Measurements from ENCODE around the gene NSD2. TPM values are rescaled to one million over a fixed set of nuclear protein-coding genes. Genes with fewer than 3 reads are reported as not detected.

Gene NSD2
- total and polyA plus RNA-seq, 9 of the 15 experiments (the other 6 are each of a cell fraction or from before 2014, with no cell fraction given) = 6.4 to 126 (median 58.8) TPM

- no peak for TF ChIP-seq ZNF764 (CRISPR knock-in tag; IDR thresholded peaks at IDR 0.05; ENCODE audit: low read depth)
- TF ChIP-seq RBM17 (IDR thresholded peaks at IDR 0.05; ENCODE audit: borderline replicate concordance, low read depth, low read length) = no peak
- TF ChIP-seq ZNF140 (CRISPR knock-in tag; IDR thresholded peaks at IDR 0.05) = no peak
- TF ChIP-seq GTF2E2 (tag; IDR thresholded peaks at IDR 0.05) = peak; percentile 38; the same call in 1 of the 2 replicates
- TF ChIP-seq PCBP2 (IDR thresholded peaks at IDR 0.05; ENCODE audit: low read depth, low read length, poor library complexity, severe bottlenecking) = no peak
- TF ChIP-seq SRF (CRISPR knock-in tag; IDR thresholded peaks at IDR 0.05) = 0 out of 4 replicates have a peak, but pooled peaks of 1 of the 2 experiments have one; percentile 36
- peak in 1 of 2 experiments; percentile 95 for TF ChIP-seq AFF1 (IDR thresholded peaks at IDR 0.05; ENCODE audit: low read depth in 1 of 2, partially characterized antibody in 2 of 2)
- TF ChIP-seq SIX5 (IDR thresholded peaks at IDR 0.05; ENCODE audit: borderline replicate concordance in 1 of 2, insufficient read depth in 1 of 2, low read depth in 1 of 2, low read length in 2 of 2) = peak; percentile 87 to 90
- TF ChIP-seq HOMEZ (CRISPR knock-in tag; IDR thresholded peaks at IDR 0.05) = no peak
- TF ChIP-seq USF1 (CRISPR knock-in tag; IDR thresholded peaks at IDR 0.05) = no peak; the same call in 1 of the 2 replicates
- TF ChIP-seq OTX1 (CRISPR knock-in tag; IDR thresholded peaks at IDR 0.05) = no peak
- TF ChIP-seq MAFK (IDR thresholded peaks at IDR 0.05; ENCODE audit: low read length) = no peak
- 0 out of 2 replicates have a peak, but pooled peaks have one; percentile 45 for TF ChIP-seq ZNF511 (CRISPR knock-in tag; IDR thresholded peaks at IDR 0.05)
- 0 out of 2 replicates have a peak, but pooled peaks have one; percentile 82 for TF ChIP-seq ZNF197 (CRISPR knock-in tag; IDR thresholded peaks at IDR 0.05; ENCODE audit: low read depth)
- no peak for TF ChIP-seq ZNF316 (IDR thresholded peaks at IDR 0.05)
- no peak for TF ChIP-seq ZC3H4 (CRISPR knock-in tag; IDR thresholded peaks at IDR 0.05; ENCODE audit: borderline replicate concordance)
- TF ChIP-seq GTF2B (IDR thresholded peaks at IDR 0.05; ENCODE audit: extremely low read depth, insufficient read length) = no peak
- no peak for TF ChIP-seq MCM7 (IDR thresholded peaks at IDR 0.05)
- TF ChIP-seq EP400 (IDR thresholded peaks at IDR 0.05) = peak; percentile 80
Measured at GRCh38 chr4:1856071-1856942, 14.9 kb upstream of the NSD2 start, which contains the start of gene LETM1 (continued).

Data from K562 (cell line).